ENCODE measurements around the gene GP9. TPM values are rescaled to one million over a fixed set of nuclear protein-coding genes. Genes with fewer than 3 reads are reported as not detected.
"Not testable (repeated sequence)": the region's sequence is repeated elsewhere in the genome, so short reads cannot be mapped to it uniquely, and the experiment has no call there.

GP9 gene
- total RNA-seq, 1 experiment from 2014 or later, result not detected

GRCh38 chr3:129050556-129051295 lies 9.9 kb upstream of the GP9 start:
- DNase-seq (ENCODE audit: low read depth), result no peak

- DNase-seq (ENCODE audit: low read depth), result no peak
Observed at GRCh38 chr3:129051871-129052340, 8.7 kb upstream of the GP9 start.

DNA sequence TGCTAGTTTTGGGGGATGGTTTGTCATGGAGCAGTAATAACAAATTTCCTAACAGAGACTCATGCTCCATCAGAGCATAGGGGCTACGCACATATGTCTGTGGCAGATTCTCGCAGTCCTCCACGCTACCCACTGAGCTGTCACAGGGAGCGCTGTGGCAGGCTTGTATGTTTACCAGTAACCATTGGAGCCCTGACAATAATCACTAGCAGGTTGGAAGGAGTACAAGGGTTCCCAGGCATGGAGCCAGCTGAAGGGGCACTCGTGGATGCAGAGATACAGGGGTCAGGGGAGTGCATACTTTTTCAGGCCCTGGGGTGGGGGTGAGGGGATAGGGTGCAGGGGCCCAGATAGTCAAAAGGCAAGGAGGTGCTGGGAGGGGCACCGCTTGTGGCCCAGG lies 7.9 kb upstream of the GP9 start:
- DNase-seq (ENCODE audit: low read depth), result no peak

DNA sequence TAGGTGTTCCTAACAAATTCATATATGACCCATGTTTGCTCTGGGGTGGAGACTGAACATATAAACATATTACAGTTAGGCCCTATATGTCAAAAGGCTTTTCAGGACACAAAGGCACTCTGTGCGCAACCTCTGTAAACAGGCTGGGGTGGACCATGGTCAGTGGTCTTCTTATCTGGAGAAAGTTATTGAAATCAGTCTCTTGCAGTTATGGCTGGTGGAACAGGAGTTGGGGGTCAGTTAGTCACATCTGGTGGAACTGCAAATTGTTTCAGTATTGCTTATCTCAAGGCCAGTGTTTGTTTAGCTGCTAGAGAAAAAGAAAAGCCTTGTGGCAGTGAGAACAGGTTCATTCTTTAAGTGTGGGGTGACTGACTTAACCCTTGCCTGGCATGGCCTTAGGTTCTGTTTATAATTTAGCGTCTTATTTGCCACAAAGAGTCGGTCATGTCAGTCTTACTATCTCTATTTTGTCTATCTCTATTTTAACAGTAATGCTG lies 5.9 kb upstream of the GP9 start:
- no peak for DNase-seq (ENCODE audit: low read depth)

GRCh38 chr3:129056451-129057173 lies 4.0 kb upstream of the GP9 start:
- DNase-seq (ENCODE audit: low read depth), result no peak

- DNase-seq (ENCODE audit: low read depth), result no peak
Observed at GRCh38 chr3:129057249-129057648, 3.3 kb upstream of the GP9 start.

DNA sequence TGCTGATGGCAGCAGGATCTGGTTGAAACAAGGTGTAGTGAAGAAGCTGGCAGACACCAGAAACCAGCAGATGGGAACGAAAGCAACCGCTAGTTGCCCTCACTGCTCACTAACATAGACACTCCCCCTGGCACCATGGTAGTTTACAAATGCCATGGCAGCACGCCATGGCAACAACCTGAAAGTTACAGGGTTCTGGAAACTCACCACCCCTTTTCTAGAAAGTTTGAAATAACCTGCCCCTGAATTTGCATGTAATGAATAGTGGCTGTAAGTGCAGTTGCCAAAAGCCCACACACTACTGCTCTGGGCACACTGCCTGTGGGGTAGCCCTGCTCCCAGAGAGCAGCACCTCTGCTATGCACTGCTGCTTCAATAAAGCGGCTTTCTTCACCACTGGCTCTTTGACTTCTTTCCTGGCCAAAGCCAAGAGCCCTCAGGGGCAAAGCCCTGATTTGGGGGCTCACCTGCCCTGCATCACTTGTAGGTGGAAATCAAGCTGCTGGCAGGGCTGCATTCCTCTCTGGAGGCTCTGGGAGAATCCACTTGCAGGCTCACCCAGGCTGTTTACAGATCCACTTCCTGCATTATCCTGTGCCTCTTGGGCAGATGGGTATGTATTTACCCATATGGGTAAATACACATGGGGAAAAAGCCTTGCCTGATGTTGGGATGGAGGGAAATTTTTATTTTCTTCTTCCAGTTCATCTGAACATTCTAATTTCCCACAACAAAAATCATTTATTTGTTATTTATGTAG lies 2.0 kb upstream of the GP9 start:
- DNase-seq (ENCODE audit: low read depth), result no peak

GRCh38 chr3:129059311-129059958 lies 1.1 kb upstream of the GP9 start:
- no peak for DNase-seq (ENCODE audit: low read depth)

GRCh38 chr3:129061023-129061887 lies 676 bp downstream of the GP9 start:
- no peak for DNase-seq (ENCODE audit: low read depth)

GRCh38 chr3:129061888-129062834 lies 1.6 kb downstream of the GP9 start:
- DNase-seq (ENCODE audit: low read depth), result no peak

DNA sequence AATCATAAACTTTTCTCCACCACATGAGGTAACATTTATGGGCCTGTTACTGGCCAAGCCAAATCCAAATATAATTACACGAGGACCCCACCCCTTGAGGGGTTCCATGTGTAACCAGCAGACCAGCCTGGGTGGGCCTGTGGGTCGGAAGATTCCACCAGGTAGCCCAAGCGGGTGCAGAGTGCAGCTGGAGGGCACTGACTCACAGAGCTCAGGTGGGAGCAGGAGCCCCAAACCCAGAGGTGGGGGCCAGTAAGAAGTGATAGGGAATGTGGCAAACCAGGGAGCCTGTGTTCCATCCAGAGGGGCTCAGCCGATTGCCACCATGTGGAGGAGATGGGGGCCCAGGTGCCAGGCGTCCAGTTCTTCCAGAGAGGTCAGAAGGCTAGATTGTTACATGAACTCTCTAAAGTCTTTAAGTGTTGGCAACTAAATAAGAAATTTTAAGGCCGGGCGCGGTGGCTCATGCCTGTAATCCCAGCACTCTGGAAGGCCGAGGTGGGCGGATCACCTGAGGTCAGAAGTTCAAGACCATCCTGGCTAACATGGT lies 2.6 kb downstream of the GP9 start:
- DNase-seq (ENCODE audit: low read depth), result no peak

DNA sequence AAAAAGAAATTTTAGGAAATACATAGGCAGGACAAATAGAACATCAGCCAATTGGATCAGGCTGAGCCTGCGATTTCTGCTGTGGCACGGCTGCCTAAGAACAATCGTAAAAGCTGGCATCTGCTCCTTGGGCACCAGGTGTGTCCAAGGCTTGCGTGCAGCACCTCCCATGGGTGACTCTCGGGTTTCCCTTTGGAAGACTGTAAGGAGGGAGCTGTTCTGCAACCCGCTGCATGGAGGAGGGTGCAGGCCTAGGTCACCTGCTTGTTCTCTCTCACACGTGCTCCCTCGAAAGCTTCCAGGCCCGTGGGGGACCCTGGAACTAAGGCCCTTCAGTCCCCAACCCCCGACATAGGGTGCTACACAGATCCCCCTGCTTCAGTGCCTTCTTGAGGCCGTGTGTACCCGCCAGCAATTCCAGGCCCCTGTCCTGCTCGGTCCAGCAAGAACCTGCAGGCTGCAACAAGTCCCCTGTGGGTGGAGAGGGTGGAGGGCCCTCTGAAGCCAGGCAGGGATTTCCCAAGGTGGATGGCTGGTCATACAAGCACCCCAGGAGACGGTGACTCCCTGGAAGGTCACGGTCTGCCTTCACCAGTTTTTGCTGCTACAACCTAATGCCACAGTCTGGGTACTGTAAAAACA lies 3.4 kb downstream of the GP9 start:
- no peak for DNase-seq (ENCODE audit: low read depth)

GRCh38 chr3:129065016-129065719 lies 4.6 kb downstream of the GP9 start:
- no peak for DNase-seq (ENCODE audit: low read depth)

DNA sequence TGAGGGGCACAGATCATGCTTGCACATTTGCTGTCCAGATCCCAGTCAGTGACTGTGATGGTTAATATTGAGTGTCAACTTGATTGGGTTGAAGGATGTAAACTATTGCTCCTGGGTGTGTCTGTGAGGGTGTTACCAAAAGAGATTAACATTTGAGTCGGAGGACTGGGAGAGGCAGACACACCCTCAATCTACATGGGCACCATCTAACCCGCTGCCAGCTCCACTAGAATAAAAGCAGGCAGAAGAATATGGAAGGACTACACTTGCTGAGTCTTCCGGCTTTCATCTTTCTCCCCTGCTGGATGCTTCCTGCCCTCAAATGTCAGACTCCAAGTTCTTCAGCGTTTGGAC lies 5.1 kb downstream of the GP9 start:
- DNase-seq (ENCODE audit: low read depth), result no peak

- not testable (repeated sequence) for DNase-seq (ENCODE audit: low read depth)
Observed at GRCh38 chr3:129067719-129068118, 7.1 kb downstream of the GP9 start.

DNA sequence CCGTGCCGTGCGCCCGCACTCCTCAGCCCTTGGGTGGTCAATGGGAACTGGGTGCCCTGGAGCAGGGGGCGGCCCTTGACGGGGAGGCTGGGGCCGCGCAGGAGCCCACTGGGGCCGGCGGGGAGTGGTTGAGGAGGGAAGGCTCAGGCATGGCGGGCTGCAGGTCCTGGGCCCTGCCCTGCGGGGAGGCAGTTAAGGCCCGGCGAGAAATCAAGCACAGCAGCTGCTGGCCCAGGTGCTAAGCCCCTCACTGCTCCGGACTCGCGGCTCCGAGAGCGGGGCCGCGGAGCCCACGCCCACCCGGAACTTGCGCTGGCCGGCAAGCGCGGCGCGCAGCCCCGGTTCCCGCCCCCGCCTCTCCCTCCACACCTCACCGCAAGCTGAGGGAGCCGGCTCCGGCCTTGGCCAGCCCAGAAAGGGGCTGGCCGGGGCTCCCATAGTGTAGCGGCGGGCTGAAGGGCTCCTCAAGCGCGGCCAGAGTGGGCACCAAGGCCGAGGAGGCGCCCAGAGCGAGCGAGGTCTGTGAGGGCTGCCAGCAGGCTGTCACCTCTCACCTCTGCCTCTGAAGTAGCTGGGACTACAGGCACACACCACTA lies 7.8 kb downstream of the GP9 start:
- DNase-seq (ENCODE audit: low read depth), result no peak

DNA sequence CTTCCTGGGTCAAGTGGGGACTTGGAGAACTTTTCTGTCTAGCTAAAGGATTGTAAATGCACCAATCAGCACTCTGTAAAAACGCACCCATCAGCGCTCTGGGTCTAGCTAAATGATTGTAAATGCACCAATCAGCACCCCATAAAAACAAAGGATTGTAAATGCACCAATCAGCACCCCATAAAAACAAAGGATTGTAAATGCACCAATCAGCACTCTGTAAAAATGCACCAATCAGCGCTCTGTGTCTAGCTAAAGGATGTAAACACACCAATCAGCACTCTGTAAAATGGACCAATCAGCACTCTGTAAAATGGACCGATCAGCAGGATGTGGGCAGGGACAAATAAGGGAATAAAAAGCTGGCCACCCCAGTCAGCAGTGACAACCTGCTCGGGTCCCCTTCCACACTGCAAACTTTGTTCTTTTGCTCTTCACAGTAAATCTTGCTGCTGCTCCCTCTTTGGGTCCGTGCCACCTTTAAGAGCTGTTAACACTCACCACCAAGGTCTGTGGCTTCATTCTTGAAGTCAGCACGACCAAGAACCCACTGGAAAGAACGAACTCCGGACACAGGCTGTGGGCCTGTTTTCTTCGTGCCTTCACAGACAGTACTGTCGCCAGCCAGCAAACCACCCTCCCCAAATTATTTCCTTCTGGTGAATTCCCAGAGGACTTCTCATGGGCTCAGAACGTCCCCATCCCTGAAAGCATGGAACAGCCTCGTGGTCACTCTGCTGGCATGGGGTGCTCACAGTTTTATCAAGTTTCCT lies 8.9 kb downstream of the GP9 start:
- DNase-seq (ENCODE audit: low read depth), result not testable (repeated sequence)
